A673 (cell line): ENCODE data around the gene SHLD1.

Experiments used
- EZH2 ChIP-seq: fragments of 200-600 bp; sonication (generic); IDR thresholded peaks from 2 replicates; pipeline ENCODE4 v1.6.1; 2017; ENCODE audit warnings: borderline replicate concordance, low read depth, mild to moderate bottlenecking, mixed read lengths, antibody characterized with exemption, low read length; ENCODE audit not compliant: poor library complexity, severe bottlenecking
- TF ChIP-seq, protein P1 (sequence below): fragments of 300-800, 200-600 bp; sonication (generic); conservative IDR thresholded peaks from 2 replicates; pipeline ENCODE4 v1.5.1; 2017; ENCODE audit warnings: low read depth, mild to moderate bottlenecking, antibody characterized with exemption, low read length, moderate library complexity, mixed read lengths

DNA sequence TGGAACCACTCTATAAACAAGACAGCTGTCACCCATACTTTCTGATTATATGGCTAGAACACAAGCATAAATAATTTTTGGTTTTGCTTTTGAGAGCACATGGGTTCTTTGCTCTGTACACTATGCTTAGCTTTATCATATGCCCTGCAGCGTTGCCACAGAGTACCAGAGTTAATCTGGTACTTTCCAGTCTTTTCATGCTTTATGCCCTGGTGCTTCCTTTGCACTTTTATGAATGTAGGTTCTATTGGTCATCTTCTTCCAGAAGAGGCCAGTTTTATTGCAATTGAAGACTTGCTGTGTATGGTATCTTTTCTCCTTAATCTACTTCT, 20.8 kb downstream of the SHLD1 start:
- TF ChIP-seq, protein P1, sequence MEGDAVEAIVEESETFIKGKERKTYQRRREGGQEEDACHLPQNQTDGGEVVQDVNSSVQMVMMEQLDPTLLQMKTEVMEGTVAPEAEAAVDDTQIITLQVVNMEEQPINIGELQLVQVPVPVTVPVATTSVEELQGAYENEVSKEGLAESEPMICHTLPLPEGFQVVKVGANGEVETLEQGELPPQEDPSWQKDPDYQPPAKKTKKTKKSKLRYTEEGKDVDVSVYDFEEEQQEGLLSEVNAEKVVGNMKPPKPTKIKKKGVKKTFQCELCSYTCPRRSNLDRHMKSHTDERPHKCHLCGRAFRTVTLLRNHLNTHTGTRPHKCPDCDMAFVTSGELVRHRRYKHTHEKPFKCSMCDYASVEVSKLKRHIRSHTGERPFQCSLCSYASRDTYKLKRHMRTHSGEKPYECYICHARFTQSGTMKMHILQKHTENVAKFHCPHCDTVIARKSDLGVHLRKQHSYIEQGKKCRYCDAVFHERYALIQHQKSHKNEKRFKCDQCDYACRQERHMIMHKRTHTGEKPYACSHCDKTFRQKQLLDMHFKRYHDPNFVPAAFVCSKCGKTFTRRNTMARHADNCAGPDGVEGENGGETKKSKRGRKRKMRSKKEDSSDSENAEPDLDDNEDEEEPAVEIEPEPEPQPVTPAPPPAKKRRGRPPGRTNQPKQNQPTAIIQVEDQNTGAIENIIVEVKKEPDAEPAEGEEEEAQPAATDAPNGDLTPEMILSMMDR, result no peak
- TF ChIP-seq EZH2, result no peak
